HG03159 (cell line): ENCODE data around the gene PI4K2A.

ENCODE experiments used
- ATAC-seq: cut with Tn5 transposase; IDR thresholded peaks from one replicate; pipeline ENCODE4 v1.9.1; 2021; ENCODE audit warnings: mild to moderate bottlenecking, moderate library complexity; ENCODE audit not compliant: unreplicated experiment

PI4K2A gene

DNA sequence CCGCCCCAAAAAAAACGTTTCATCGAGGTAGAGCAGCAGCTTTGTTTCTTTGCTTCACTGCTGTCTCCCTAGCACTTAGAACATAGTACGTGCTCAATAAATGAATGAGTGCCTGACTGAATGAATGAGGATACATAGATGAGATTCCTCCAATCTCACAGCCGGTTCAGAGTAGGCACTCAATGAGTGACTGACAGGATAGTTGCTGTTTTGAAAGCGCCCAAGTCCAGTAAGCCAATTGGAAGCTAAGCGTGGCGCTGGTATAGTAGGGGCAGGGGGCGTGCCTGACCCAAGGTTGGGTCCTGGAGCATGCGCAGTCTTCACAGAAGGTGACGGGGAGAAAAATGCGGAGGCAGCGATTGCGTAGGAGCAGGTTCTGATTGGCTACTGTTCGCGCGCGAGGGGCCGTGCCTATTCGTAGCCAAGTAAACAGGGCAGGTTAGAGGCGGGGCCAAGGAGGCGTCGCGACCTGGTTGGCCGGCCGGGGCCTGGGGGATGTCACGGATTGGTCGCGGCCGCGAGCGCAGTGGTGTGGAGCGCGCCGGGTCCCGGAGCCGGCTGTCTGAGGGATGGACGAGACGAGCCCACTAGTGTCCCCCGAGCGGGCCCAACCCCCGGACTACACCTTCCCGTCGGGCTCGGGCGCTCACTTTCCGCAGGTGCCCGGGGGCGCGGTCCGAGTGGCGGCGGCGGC lies at the start of gene PI4K2A:
TSS of gene PI4K2A (plus strand) at position 498 of the 694 bp plus-strand sequence. CDS start at position 570, 72 bp downstream.
- ATAC-seq = peak; percentile 96

DNA sequence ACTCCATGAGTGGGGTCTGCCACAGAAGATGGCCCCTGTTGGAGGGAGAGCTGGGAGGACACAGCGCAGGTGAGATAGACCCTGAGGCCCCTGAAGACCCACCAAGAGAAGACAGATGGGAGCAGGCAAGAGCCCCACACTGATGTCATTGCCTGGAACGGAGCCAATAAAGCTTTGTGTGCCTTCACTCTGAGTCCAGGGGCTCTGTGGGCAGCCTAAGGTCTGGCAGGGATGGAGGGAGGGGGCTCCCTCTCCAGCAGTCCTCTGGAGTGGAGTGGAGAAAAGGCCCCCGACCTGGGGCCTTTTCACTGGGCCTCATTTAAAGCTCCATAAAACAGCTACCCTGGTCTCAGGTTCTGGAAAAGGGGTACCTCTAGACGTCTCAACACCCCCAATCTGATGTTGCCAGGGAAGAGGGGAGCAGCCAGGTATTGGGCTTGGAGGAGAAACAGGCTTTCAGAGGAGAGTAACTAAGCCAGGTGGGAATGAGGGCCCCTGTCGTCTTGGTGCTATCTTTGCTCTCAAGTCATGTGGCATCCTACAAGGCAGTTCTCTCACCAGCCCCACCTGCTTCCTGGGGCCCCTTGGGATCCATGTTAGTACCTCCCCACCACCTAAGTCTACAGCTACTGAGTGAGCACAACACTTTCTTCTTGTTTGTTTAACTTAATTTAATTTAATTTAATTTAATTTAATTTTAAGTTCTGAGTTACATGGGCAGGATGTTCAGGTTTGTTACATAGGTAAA lies 49.5 kb upstream of the PI4K2A start:
- ATAC-seq = no peak

DNA sequence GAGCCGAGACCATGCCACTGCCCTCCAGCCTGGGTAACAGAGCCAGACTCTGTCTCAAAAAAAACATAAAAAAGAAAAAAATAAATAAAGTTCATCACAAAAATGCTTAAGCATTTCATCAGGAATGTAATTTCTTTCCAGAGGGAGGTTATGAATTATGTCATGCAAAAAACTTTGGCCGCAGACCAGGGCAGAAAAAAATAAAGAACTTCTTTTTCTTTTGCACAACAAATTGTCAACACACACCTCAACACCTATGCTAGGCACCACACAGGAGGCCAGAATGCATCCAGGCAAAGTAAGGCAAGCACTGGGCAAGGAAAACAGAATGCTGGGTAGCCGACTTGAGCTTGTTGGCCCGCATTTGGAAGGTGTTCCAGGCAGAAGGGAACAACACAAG lies 47.0 kb upstream of the PI4K2A start:
- ATAC-seq = no peak

DNA sequence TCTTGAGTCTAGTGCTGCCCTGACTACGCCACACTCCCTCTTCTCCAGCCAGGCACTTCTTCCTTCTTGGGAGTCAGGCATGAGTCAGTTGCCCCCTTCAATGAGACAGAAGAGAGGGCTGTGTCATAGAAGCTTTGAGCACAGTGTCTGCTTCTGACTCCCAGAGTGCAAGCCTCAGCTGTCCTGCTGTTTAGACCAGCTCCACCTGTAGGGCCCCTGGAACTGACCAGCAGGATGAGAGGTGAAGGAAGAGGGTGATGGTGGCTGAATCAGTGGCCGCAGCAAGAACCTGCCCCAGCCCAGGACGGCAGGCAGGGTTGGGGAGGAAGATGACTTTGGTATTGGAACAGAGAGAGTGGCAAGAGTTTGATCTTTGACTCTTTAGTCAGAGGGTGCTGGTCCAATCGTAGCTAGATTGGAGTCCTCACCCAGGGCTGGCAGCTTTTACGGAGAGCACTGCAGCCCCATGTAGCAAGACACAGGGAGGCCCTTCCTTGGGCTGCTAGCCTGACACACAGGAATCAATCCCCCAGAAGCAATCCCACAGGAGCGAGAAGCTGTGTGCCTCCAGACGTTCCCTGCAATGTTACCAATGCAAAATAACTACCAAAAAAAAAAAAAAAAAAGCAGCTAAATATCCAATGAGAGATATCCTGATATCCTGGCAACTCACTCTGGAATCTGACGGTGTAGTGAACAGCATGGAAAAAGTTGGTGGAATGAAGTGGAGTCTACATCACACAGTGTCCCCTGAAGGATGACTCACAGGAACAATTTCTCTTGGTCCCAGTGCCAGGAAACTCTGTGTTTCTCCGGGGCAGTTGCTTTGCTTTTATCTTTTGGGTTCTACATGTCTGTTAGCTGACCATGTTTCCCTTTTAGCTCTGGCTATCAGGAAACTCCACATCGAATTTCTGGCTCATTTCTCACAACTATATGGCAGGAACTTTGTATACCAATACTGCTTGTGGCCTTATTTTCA lies 44.1 kb upstream of the PI4K2A start:
- no peak for ATAC-seq

DNA sequence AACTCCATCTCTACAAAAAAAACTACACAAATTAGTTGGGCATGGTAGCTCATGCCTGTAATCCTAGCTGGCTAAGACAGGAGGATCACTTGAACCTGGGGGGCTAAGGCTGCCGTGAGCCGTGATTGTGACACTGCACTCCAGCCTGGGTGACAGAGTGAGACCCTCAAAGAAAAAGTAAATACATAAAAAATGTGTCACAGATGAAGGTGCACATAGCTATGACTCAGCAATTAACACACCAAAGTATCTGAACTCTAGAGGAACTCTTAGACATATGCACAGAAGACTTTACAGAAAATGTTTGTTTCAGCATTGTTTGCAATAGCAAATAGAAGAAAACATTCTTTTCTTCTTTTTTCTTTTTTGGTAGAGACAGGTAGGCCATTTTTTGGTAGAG lies 42.7 kb upstream of the PI4K2A start:
- ATAC-seq = no peak

DNA sequence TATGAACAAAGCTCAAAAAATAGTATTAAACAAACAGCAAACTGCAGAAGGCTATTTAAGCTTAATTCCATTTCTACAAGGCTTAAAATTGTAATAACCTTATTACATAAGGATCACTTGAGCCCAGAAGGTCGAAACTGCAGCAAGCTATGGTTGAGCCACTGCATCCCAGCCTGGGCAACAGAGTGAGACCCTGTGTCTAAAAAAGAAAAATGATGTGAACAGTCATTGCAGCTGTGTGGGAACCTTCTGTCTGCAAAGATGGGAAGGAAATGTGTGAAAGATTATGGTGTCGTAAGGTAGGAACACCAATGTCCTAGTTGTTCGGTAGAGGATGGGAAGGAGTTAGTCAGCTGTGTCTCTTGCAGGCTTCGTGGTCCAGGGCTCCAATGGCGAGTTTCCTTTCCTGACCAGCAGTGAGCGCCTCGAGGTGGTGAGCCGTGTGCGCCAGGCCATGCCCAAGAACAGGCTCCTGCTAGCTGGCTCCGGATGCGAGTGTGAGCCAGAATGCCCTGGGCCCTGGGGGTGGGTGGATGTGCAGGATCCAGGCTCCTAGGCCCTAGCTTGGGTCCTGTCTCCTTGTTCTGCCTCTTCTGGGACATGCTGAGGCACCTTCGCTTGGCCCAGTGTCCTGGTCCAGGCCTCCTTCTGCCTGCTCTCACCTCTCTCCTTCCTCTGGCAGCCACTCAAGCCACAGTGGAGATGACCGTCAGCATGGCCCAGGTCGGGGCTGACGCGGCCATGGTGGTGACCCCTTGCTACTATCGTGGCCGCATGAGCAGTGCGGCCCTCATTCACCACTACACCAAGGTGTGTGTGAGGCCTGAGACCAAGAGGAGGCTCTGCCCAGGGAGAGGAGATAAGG lies 41.8 kb upstream of the PI4K2A start:
- no peak for ATAC-seq

- no peak for ATAC-seq
Observed at GRCh38 chr10:97599272-97599619, 41.2 kb upstream of the PI4K2A start.

- no peak for ATAC-seq
Observed at GRCh38 chr10:97600616-97601015, 39.9 kb upstream of the PI4K2A start.

DNA sequence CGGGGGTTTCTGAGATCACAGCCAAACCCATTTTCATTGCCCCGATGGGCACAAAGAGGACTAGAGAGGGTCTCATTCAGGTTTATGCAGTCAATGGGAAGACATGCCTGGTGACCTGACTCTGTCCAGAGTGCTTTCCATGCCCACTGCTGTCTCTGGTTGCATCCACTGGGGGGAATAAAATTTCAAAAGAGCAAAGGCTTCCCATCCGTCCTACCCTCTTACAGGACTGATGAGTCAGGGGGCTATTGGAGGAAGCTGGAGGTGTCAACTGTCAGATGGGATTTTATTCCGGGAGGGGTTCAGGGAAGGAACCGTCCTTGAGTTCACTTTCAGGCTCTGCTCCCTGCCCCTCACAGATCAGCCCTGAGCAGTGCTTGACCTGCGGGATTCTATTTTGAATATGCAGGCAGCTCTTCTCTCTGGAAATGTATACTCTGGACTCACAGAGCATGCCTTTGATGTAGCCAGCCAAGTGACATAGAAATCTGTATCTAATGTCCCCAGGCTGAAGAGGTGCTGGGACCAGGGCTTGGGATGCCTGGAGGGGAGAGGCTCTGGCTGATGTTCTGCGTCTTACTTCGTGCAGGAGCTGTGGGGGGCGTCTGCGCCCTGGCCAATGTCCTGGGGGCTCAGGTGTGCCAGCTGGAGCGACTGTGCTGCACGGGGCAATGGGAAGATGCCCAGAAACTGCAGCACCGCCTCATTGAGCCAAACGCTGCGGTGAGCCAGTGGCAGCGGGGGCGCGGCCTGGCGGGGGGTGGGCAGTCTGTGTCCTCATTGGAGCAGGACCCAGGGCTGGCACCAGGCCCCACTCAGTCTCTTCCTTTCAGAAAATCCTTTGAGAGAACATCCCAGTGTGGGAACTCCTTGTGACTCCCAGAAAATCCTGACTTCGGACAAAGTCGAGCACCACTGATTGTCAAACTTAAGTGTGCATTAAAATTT lies 38.9 kb upstream of the PI4K2A start:
- no peak for ATAC-seq

GRCh38 chr10:97607095-97607636 lies 33.3 kb upstream of the PI4K2A start:
- no peak for ATAC-seq

DNA sequence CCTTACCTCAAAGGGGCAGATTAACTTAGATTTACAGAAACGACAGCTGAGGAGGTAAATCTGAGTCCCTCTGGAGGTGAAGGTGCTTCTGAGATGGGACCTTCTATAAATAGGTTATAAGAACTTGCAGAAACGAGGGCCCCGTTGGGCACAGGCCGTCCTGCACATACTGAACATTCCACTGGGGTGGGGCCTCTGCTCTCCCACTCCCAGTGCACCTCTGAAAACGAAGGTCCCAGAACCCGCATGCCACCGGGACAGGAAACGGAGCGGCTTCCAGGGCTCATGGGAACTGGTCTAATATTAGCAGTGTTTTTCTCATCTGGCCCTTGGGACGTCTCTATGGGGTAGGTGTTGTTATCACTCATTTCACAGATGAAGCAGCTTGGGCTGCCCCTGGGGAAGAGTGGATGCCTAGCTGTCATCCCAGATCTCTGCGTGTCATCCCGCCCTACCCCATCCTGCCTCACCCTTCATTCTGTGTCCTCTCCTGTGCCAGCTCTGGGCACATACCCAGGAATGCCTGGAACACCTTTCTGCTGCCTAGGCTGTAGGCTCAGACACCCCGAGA lies 31.4 kb upstream of the PI4K2A start:
- ATAC-seq = no peak

DNA sequence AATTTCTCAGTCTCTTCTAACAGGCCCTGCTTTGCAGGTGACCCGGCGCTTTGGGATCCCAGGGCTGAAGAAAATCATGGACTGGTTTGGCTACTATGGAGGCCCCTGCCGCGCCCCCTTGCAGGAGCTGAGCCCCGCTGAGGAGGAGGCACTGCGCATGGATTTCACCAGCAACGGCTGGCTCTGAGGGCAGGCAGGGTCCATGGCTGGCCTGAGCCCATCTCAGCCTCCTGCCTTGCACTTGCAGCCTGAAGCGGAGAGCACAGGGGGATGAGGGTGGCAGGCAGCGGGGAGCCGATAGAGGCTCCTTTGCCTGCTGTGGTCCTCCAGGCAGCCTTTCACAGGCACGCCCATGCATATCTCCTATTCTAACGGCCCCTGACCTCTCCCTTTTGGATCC lies 29.0 kb upstream of the PI4K2A start:
- no peak for ATAC-seq

DNA sequence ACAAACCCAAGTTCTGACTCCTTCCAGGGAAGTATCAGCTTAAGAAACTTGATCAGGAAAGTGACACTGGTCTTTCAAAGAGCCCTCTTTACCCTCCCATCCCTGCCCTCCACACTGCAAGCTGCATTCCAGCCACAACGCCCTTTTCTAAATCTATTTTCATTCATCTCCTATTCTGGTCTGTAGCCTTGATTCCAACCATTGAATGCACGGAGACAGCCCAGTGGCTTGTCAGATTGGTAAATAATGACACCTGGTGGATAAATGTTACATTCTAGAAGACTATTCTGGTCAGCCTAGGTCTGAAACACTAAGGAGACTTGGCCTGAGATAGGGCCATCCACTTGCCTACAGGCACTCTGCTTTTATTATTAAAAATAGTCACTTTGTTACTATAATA lies 28.1 kb upstream of the PI4K2A start:
- ATAC-seq = no peak

- ATAC-seq = no peak
Observed at GRCh38 chr10:97618285-97618684, 22.2 kb upstream of the PI4K2A start.

- ATAC-seq = no peak
Observed at GRCh38 chr10:97618733-97619132, 21.7 kb upstream of the PI4K2A start.

DNA sequence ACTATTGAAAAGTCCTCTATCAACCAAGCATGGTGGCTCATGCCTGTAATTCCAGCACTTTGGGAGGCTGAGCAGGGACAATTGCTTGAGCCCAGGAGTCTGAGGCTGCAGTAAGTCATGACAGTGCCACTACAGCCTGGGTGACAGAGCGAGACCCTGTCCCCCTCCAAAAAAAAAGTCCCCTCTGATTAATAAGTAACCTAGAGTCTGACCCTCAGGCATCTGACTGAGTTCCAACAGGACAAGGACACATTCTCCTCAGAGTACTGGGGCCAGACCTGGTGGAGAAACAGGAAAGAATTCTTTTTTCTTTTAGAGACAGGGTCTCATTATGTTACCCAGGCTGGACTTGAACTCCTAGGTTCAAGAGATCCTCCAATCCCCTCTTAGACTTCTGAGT lies 17.2 kb upstream of the PI4K2A start:
- ATAC-seq = no peak

- no peak for ATAC-seq
Observed at GRCh38 chr10:97627731-97628130, 12.7 kb upstream of the PI4K2A start.

- no peak for ATAC-seq
Observed at GRCh38 chr10:97628228-97628627, 12.2 kb upstream of the PI4K2A start.

- no peak for ATAC-seq
Observed at GRCh38 chr10:97629289-97629688, 11.2 kb upstream of the PI4K2A start.
